Smooth muscle cell (in vitro differentiated cells): ENCODE data around the gene ZSCAN21. TPM values are rescaled to one million over a fixed set of nuclear protein-coding genes. Genes with fewer than 3 reads are reported as not detected.

ENCODE experiments used
- DNase-seq: peaks from one replicate; lab custom pipeline; 2025; ENCODE audit not compliant: unreplicated experiment; lab: John Stamatoyannopoulos, UW
- H2AFZ ChIP-seq: fragments of 200-600 bp; sonication (generic); 2 replicates; pipeline ENCODE4 v1.6.0; 2016; ENCODE audit warnings: antibody characterized with exemption, low read depth, mild to moderate bottlenecking
- H3F3A ChIP-seq: fragments of 200-600 bp; sonication (generic); 2 replicates; pipeline ENCODE4 v1.6.0; 2017; ENCODE audit warnings: antibody characterized with exemption, low read depth
- H3K27ac ChIP-seq: fragments of 200-600 bp; sonication (generic); 2 replicates; pipeline ENCODE4 v1.5.1; 2016; ENCODE audit warnings: low read depth, mild to moderate bottlenecking
- H3K27me3 ChIP-seq: fragments of 200-600 bp; sonication (generic); 2 replicates; pipeline ENCODE4 v1.6.1; 2016; ENCODE audit warnings: low read depth, mild to moderate bottlenecking
- H3K36me3 ChIP-seq: fragments of 200-600 bp; sonication (generic); 2 replicates; pipeline ENCODE4 v1.5.1; 2016; ENCODE audit warnings: low read depth
- H3K4me1 ChIP-seq: fragments of 200-600 bp; sonication (generic); 2 replicates; pipeline ENCODE4 v1.5.1; 2016; ENCODE audit warnings: low read depth
- H3K4me2 ChIP-seq: fragments of 200-600 bp; sonication (generic); 2 replicates; pipeline ENCODE4 v1.6.0; 2016; ENCODE audit warnings: mild to moderate bottlenecking
- H3K4me3 ChIP-seq: fragments of 200-600 bp; sonication (generic); 2 replicates; pipeline ENCODE4 v1.5.1; 2016; ENCODE audit warnings: mild to moderate bottlenecking
- H3K79me2 ChIP-seq: fragments of 200-600 bp; sonication (generic); 2 replicates; pipeline ENCODE4 v1.6.0; 2016; ENCODE audit warnings: low read depth, mild to moderate bottlenecking
- H3K9ac ChIP-seq: fragments of 200-600 bp; sonication (generic); 2 replicates; pipeline ENCODE4 v1.6.0; 2016; ENCODE audit warnings: low read depth
- H3K9me3 ChIP-seq: fragments of 200-600 bp; sonication (generic); replicated peaks from 2 replicates; pipeline ENCODE4 v1.5.1; 2016; ENCODE audit warnings: low read depth
- H4K20me1 ChIP-seq: fragments of 200-600 bp; sonication (generic); 2 replicates; pipeline ENCODE4 v1.6.0; 2016; ENCODE audit warnings: low read depth
- CTCF ChIP-seq: fragments of 200-600 bp; sonication (generic); IDR thresholded peaks from 2 replicates; pipeline ENCODE4 v1.5.1; 2017; ENCODE audit warnings: borderline replicate concordance, mild to moderate bottlenecking, antibody characterized with exemption; ENCODE audit not compliant: insufficient read depth, poor library complexity, severe bottlenecking
- WGBS: methylation state at CpG from one replicate; pipeline ENCODE4 v1.1.7; 2016; ENCODE audit warnings: low lambda C conversion rate; 5-methylcytosine and 5-hydroxymethylcytosine counted together
- polyA plus RNA-seq: library from polyadenylated mRNA; unstranded; fragments of >200 nt; fragmentation: Nextera tagmentation; extraction: Ambion mirVana; gene quantifications from 2 replicates; pipeline ENCODE4 v1.2.1, GENCODE V29; 2016
- total RNA-seq: library from RNA; depleted of rRNA; stranded (reverse); fragments of >200 nt; gene quantifications from 2 replicates; pipeline ENCODE4 v1.2.3, GENCODE V29; 2014

The ZSCAN21 gene
- total and polyA plus RNA-seq, 2 experiments from 2014 or later, result 11.3 to 15.3 TPM

- H3K36me3 ChIP-seq, result peaks cover 63% of the 10 kb centered on the region
These were observed 21.6 kb downstream of the ZSCAN21 start for GRCh38 chr7:100071018-100071723.

GRCh38 chr7:100072462-100072861 lies 22.9 kb downstream of the ZSCAN21 start:
- Histone ChIP-seq H4K20me1 (peaks cover 7% of the 10 kb centered on the region), H3K9ac (no peak overlapping the region), H3K27me3 (no peaks in the 10 kb centered on the region), H3K9me3 (peaks cover 35% of the 10 kb centered on the region), H3K27ac (no peak overlapping the region), H3K4me3 (no peak overlapping the region), H3K79me2 (peaks cover 31% of the 10 kb centered on the region), H2AFZ (no peak overlapping the region), H3K4me1 (no peaks in the 10 kb centered on the region), H3F3A (peaks cover 11% of the 10 kb centered on the region), H3K36me3 (peaks cover 73% of the 10 kb centered on the region), H3K4me2 (no peak overlapping the region)
- no peak for TF ChIP-seq CTCF
- DNase-seq, result no peak
- 98% methylated on average over 10 of the region's 10 CpGs for WGBS

More at GRCh38 chr7:100071018-100071723, 21.6 kb downstream of the ZSCAN21 start:
- Histone ChIP-seq H3K4me3 (no peak overlapping the region), H2AFZ (no peak overlapping the region), H3K27me3 (no peaks in the 10 kb centered on the region), H3K4me1 (no peaks in the 10 kb centered on the region), H3K27ac (no peak overlapping the region), H3K9me3 (peaks cover 35% of the 10 kb centered on the region), H4K20me1 (no peaks in the 10 kb centered on the region), H3K9ac (no peak overlapping the region), H3K79me2 (peaks cover 19% of the 10 kb centered on the region), H3F3A (peaks cover 21% of the 10 kb centered on the region), H3K4me2 (no peak overlapping the region)
- no peak for DNase-seq
- 98% methylated on average over 11 of the region's 11 CpGs for WGBS
- TF ChIP-seq CTCF, result no peak

- no peak overlapping the region for H3K4me3 ChIP-seq
- TF ChIP-seq CTCF, result no peak
- 95% methylated on average over 7 of the region's 7 CpGs for WGBS
- no peak overlapping the region for H2AFZ ChIP-seq
- DNase-seq, result no peak
- H3K9me3 ChIP-seq, result peaks cover 32% of the 10 kb centered on the region
- peaks cover 69% of the 10 kb centered on the region for H3K36me3 ChIP-seq
- H3K27me3 ChIP-seq, result no peaks in the 10 kb centered on the region
- no peak overlapping the region for H3K9ac ChIP-seq
- peaks cover 2% of the 10 kb centered on the region for H3F3A ChIP-seq
- no peak overlapping the region for H3K4me2 ChIP-seq
- H4K20me1 ChIP-seq, result peaks cover 21% of the 10 kb centered on the region
- peaks cover 55% of the 10 kb centered on the region for H3K79me2 ChIP-seq
- H3K4me1 ChIP-seq, result peaks cover 4% of the 10 kb centered on the region
- no peak overlapping the region for H3K27ac ChIP-seq
These were observed 25.3 kb downstream of the ZSCAN21 start for GRCh38 chr7:100074841-100075240.

GRCh38 chr7:100075418-100075817 lies 25.8 kb downstream of the ZSCAN21 start:
- Histone ChIP-seq H3K79me2 (peaks cover 61% of the 10 kb centered on the region), H3K27ac (no peak overlapping the region), H3K4me1 (peaks cover 10% of the 10 kb centered on the region), H3K9me3 (peaks cover 26% of the 10 kb centered on the region), H3F3A (no peaks in the 10 kb centered on the region), H3K9ac (no peak overlapping the region), H3K4me3 (no peak overlapping the region), H2AFZ (no peak overlapping the region), H3K4me2 (no peak overlapping the region), H3K36me3 (peaks cover 63% of the 10 kb centered on the region), H4K20me1 (peaks cover 27% of the 10 kb centered on the region), H3K27me3 (no peaks in the 10 kb centered on the region)
- TF ChIP-seq CTCF, result no peak
- WGBS, result 98% methylated on average over 6 of the region's 6 CpGs
- DNase-seq, result no peak
